HCT116 (cell line): ENCODE measurements around the gene EPHA6. TPM values are rescaled to one million over a fixed set of nuclear protein-coding genes. Genes with fewer than 3 reads are reported as not detected.

Experiments used
- ATAC-seq: fragments of 200-7000 bp; cut with Tn5 transposase; 2 replicates; pipeline ENCODE4 v1.9.1; 2020; ENCODE audit warnings: mild to moderate bottlenecking, moderate library complexity
- BruUV-seq: library from RNA; stranded (reverse); fragments of 400-500 nt; replicated peaks from 2 replicates; lab custom pipeline; 2021; lab: Mats Ljungman, UMichigan
- CTCF ChIA-PET: fragments of 300-600 bp; sonication (Branson Sonifier 250); formaldehyde crosslinking; loops from one replicate; lab custom pipeline; 2021; ENCODE audit warnings: antibody characterized with exemption; lab: Charles Lee
- POLR2A ChIA-PET: fragments of 300-600, 350-600 bp; sonication (Branson Sonifier 250); formaldehyde crosslinking; loops from one replicate; lab custom pipeline; 2021; ENCODE audit warnings: antibody characterized with exemption; lab: Charles Lee
- RAD21 ChIA-PET, 2 experiments: fragments of 300-600 bp; sonication (Branson Sonifier 250); formaldehyde crosslinking; loops; one replicate each; lab custom pipeline; 2023; ENCODE audit warnings: low total read pairs in 2 of 2; ENCODE audit not compliant: uncharacterized antibody in 2 of 2, unreplicated experiment in 2 of 2, low non-redundant PET in 1 of 2; lab: Charles Lee
- DNase-seq: peaks from one replicate; pipeline ENCODE4 v3.0.0-alpha.2; 2010; ENCODE audit warnings: low read depth, low spot score
- H2AFZ ChIP-seq: fragments of 200-600 bp; shearing (Covaris generic), sonication (generic); 2 replicates; pipeline ENCODE4 v1.6.1; 2017; ENCODE audit warnings: low read depth, mixed run types, mixed read lengths, antibody characterized with exemption, low read length; ENCODE audit not compliant: poor library complexity, severe bottlenecking
- H3K27ac ChIP-seq: 2 replicates; pipeline ENCODE4 v1.5.1; 2012; ENCODE audit warnings: low read depth, low read length
- H3K27me3 ChIP-seq: fragments of 200-600 bp; sonication (generic); 2 replicates; pipeline ENCODE4 v1.6.1; 2016; ENCODE audit warnings: mixed run types, low read length, mixed read lengths; ENCODE audit not compliant: insufficient read depth
- H3K36me3 ChIP-seq, 2 experiments: fragments of 200-500 bp in 1 of 2; fragments of 200-600 bp in 1 of 2; sonication (Bioruptor generic) in 1 of 2; sonication (generic) in 1 of 2; 2 replicates each; pipeline versions ENCODE4 v1.5.1 to v1.6.1; 2014 to 2016; ENCODE audit warnings: low read length in 2 of 2, inconsistent platforms in 1 of 2, mixed read lengths in 1 of 2, mixed run types in 1 of 2; ENCODE audit not compliant: insufficient read depth in 2 of 2, control insufficient read depth in 1 of 2
- H3K4me1 ChIP-seq, 2 experiments: fragments of 200-600 bp in 1 of 2; sonication (generic) in 1 of 2; 2 replicates each; pipeline versions ENCODE4 v1.5.1 to v1.6.1; 2012 to 2017; ENCODE audit warnings: low read length in 2 of 2, inconsistent platforms in 1 of 2, mild to moderate bottlenecking in 1 of 2, mixed read lengths in 1 of 2, mixed run types in 1 of 2, moderate library complexity in 1 of 2; ENCODE audit not compliant: insufficient read depth in 2 of 2, control insufficient read depth in 1 of 2
- H3K4me2 ChIP-seq: fragments of 200-600 bp; sonication (generic); 2 replicates; pipeline ENCODE4 v1.6.1; 2017; ENCODE audit warnings: mixed run types, low read length, mixed read lengths
- H3K4me3 ChIP-seq, 2 experiments: fragments of 200-600 bp in 1 of 2; sonication (generic) in 1 of 2; replicated peaks in 1 of 2; 2 replicates each; pipeline ENCODE4 v1.5.1; 2011 to 2016; ENCODE audit warnings: low read length in 2 of 2, control low read depth in 1 of 2, low read depth in 1 of 2, mild to moderate bottlenecking in 1 of 2, mixed read lengths in 1 of 2, mixed run types in 1 of 2
- H3K79me2 ChIP-seq: fragments of 200-600 bp; sonication (generic); 2 replicates; pipeline ENCODE4 v1.6.1; 2017; ENCODE audit warnings: mild to moderate bottlenecking, mixed run types, low read length, moderate library complexity, mixed read lengths; ENCODE audit not compliant: insufficient read depth
- H3K9ac ChIP-seq: fragments of 200-600 bp; sonication (generic); 2 replicates; pipeline ENCODE4 v1.6.1; 2016; ENCODE audit warnings: low read length, mixed read lengths
- H3K9me2 ChIP-seq: fragments of 200-600 bp; sonication (generic), shearing (Covaris generic); 2 replicates; pipeline ENCODE4 v1.6.1; 2017; ENCODE audit warnings: mixed run types, mild to moderate bottlenecking, moderate library complexity; ENCODE audit not compliant: insufficient read depth
- H3K9me3 ChIP-seq, 2 experiments: fragments of 200-500 bp in 1 of 2; fragments of 200-600 bp in 1 of 2; sonication (Bioruptor generic) in 1 of 2; sonication (generic) in 1 of 2; 2 replicates each; pipeline ENCODE4 v1.6.1; 2014 to 2017; ENCODE audit warnings: low read length in 2 of 2, mixed read lengths in 2 of 2, inconsistent platforms in 1 of 2, low read depth in 1 of 2, mild to moderate bottlenecking in 1 of 2, mixed run types in 1 of 2, moderate library complexity in 1 of 2; ENCODE audit not compliant: control insufficient read depth in 1 of 2, insufficient read depth in 1 of 2
- H4K20me1 ChIP-seq: fragments of 200-600 bp; sonication (generic), shearing (Covaris generic); 2 replicates; pipeline ENCODE4 v1.6.1; 2017; ENCODE audit warnings: mixed run types, mild to moderate bottlenecking, moderate library complexity; ENCODE audit not compliant: insufficient read depth
- CEBPB ChIP-seq: IDR thresholded peaks from 2 replicates; pipeline ENCODE4 v1.6.1; 2012; ENCODE audit warnings: low read depth
- CTCF ChIP-seq, 3 experiments: fragments of 200-600 bp in 1 of 3; sonication (generic) in 1 of 3; IDR thresholded peaks in 2 of 3; conservative IDR thresholded peaks in 1 of 3; 2 replicates each; pipeline ENCODE4 v1.5.1; 2012 to 2017; ENCODE audit warnings: low read depth in 2 of 3, low read length in 2 of 3, antibody characterized with exemption in 1 of 3, borderline replicate concordance in 1 of 3, control low read depth in 1 of 3, mild to moderate bottlenecking in 1 of 3, mixed read lengths in 1 of 3, mixed run types in 1 of 3, moderate library complexity in 1 of 3; ENCODE audit not compliant: insufficient read depth in 1 of 3
- EGR1 ChIP-seq: IDR thresholded peaks from 2 replicates; pipeline ENCODE4 v1.6.1; 2012; ENCODE audit warnings: low read depth
- ELF1 ChIP-seq: IDR thresholded peaks from 2 replicates; pipeline ENCODE4 v1.6.1; 2012; ENCODE audit warnings: low read depth, borderline replicate concordance
- EZH2 ChIP-seq: fragments of 200-600 bp; sonication (generic); IDR thresholded peaks from 2 replicates; pipeline ENCODE4 v1.6.1; 2017; ENCODE audit warnings: antibody characterized with exemption, mixed run types
- EZH2phosphoT487 ChIP-seq: fragments of 200-600 bp; IDR thresholded peaks from 2 replicates; pipeline ENCODE4 v1.6.1; 2018; ENCODE audit warnings: antibody characterized with exemption, borderline replicate concordance
- JUND ChIP-seq: IDR thresholded peaks from 2 replicates; pipeline ENCODE4 v1.6.1; 2012
- RAD21 ChIP-seq: IDR thresholded peaks from 2 replicates; pipeline ENCODE4 v1.6.1; 2012; ENCODE audit warnings: low read depth, mild to moderate bottlenecking
- SIN3A ChIP-seq: IDR thresholded peaks from 2 replicates; pipeline ENCODE4 v1.6.1; 2012; ENCODE audit warnings: low read depth
- YY1 ChIP-seq: IDR thresholded peaks from 2 replicates; pipeline ENCODE4 v1.6.1; 2011; ENCODE audit warnings: low read length, low read depth, moderate library complexity, mild to moderate bottlenecking; ENCODE audit not compliant: insufficient replicate concordance; ENCODE audit errors: extremely low read depth
- ZBTB33 ChIP-seq: IDR thresholded peaks from 2 replicates; pipeline ENCODE4 v1.6.1; 2011; ENCODE audit warnings: mild to moderate bottlenecking, low read length, moderate library complexity; ENCODE audit not compliant: insufficient replicate concordance; ENCODE audit errors: extremely low read depth
- ZNF274 ChIP-seq: fragments of 200-500 bp; sonication (Bioruptor generic); IDR thresholded peaks from 2 replicates; pipeline ENCODE4 v1.6.1; 2014; ENCODE audit warnings: mild to moderate bottlenecking, low read depth, low read length, inconsistent platforms
- intact Hi-C: fragments of 100-400 bp; cut with micrococcal nuclease; formaldehyde crosslinking; loops from 2 replicates; pipeline ENCODE4 v1.10.0; 2022
- total RNA-seq: library from RNA; stranded (reverse); gene quantifications from one replicate; pipeline ENCODE4 v1.2.1, GENCODE V29; 2021; ENCODE audit not compliant: unreplicated experiment

Gene EPHA6
- total RNA-seq, 1 experiment from 2014 or later: not detected

GRCh38 chr3:97736928-97737327, 922.5 kb downstream of the EPHA6 start:
- Histone ChIP-seq H3K79me2 (no peaks in the 10 kb centered on the region), H3K4me3 (no peak overlapping the region), H3K4me1 (no peaks in the 10 kb centered on the region), H3K4me2 (no peak overlapping the region), H3K9me2 (no peaks in the 10 kb centered on the region), H3K27ac (no peak overlapping the region), H3K36me3 (no peaks in the 10 kb centered on the region), H3K9me3 (no peaks in the 10 kb centered on the region), H4K20me1 (no peaks in the 10 kb centered on the region)
- ATAC-seq: no peak
- BruUV-seq: no TSS peak
- POLR2A ChIA-PET: no interaction called here
- TF ChIP-seq SIN3A: no peak
- no peak for TF ChIP-seq CTCF (IDR thresholded peaks at IDR 0.05 in 2 of 3, conservative IDR thresholded peaks at IDR 0.05 in 1 of 3; ENCODE audit: borderline replicate concordance in 1 of 3, insufficient read depth in 1 of 3, low read depth in 2 of 3, low read length in 2 of 3)
- no peak for TF ChIP-seq RAD21
- no peak for TF ChIP-seq EGR1
- TF ChIP-seq ELF1: no peak
- no peak for TF ChIP-seq ZNF274
- no peak for TF ChIP-seq YY1
- TF ChIP-seq ZBTB33: no peak
- no peak for TF ChIP-seq JUND
- no peak for TF ChIP-seq CEBPB
- TF ChIP-seq EZH2: no peak
- no peak for TF ChIP-seq EZH2phosphoT487
- TF ChIP-seq, all 23 proteins: peak for 0
- CTCF ChIA-PET: no interaction called here
- Histone ChIP-seq H3K27me3 (0 out of 2 replicates have a peak, but pooled peaks cover 6% of the 10 kb centered on the region), H2AFZ (no peak overlapping the region), H3K9ac (no peak overlapping the region)
- intact Hi-C loops: no loop called here
- no peak for DNase-seq
- RAD21 ChIA-PET: no interaction called here
